HepG2 (cell line): ENCODE results near the gene COG8. TPM values are rescaled to one million over a fixed set of nuclear protein-coding genes. Genes with fewer than 3 reads are reported as not detected.

Source experiments
- ADNP ChIP-seq: sonication (generic); formaldehyde crosslinking; IDR thresholded peaks from 2 replicates; pipeline ENCODE4 v1.4.0; 2020; ENCODE audit warnings: missing genetic modification reagents
- EED ChIP-seq: sonication (generic); formaldehyde crosslinking; IDR thresholded peaks from 2 replicates; pipeline ENCODE4 v1.5.0; 2020; ENCODE audit warnings: mild to moderate bottlenecking, missing genetic modification reagents
- ERF ChIP-seq: IDR thresholded peaks from 2 replicates; pipeline ENCODE4 v1.6.1; 2018; ENCODE audit warnings: missing biosample characterization, missing genetic modification reagents
- FIP1L1 ChIP-seq: fragments of 200-400 bp; formaldehyde crosslinking; IDR thresholded peaks from 2 replicates; pipeline ENCODE4 v1.6.1; 2018; ENCODE audit warnings: low read depth, mild to moderate bottlenecking, low read length, moderate library complexity, borderline replicate concordance; ENCODE audit not compliant: insufficient read depth
- MTERF4 ChIP-seq: sonication (generic); formaldehyde crosslinking; IDR thresholded peaks from 2 replicates; pipeline ENCODE4 v1.8.0; 2023; ENCODE audit warnings: mild to moderate bottlenecking, missing genetic modification reagents
- MTF2 ChIP-seq: sonication (generic); formaldehyde crosslinking; IDR thresholded peaks from 2 replicates; pipeline ENCODE4 v1.5.0; 2020; ENCODE audit warnings: missing genetic modification reagents, borderline replicate concordance
- PBX3 ChIP-seq: sonication (generic); formaldehyde crosslinking; IDR thresholded peaks from 2 replicates; pipeline ENCODE4 v1.8.1; 2023; ENCODE audit warnings: missing genetic modification reagents, inconsistent platforms, borderline replicate concordance
- SAP130 ChIP-seq: IDR thresholded peaks from 2 replicates; pipeline ENCODE4 v1.6.1; 2016; ENCODE audit warnings: low read depth
- SOX13 ChIP-seq, 3 experiments: fragments of 450-650 bp in 1 of 3; sonication (generic) in 1 of 3; formaldehyde crosslinking in 1 of 3; IDR thresholded peaks in 2 of 3; conservative IDR thresholded peaks in 1 of 3; 2 replicates each; pipeline versions ENCODE4 v1.5.0 to v1.6.1; 2016 to 2020; ENCODE audit warnings: antibody characterized with exemption in 1 of 3, mild to moderate bottlenecking in 1 of 3, missing compliant biosample characterization in 1 of 3, missing genetic modification reagents in 1 of 3, moderate library complexity in 1 of 3
- SRSF9 ChIP-seq: fragments of 200-400 bp; formaldehyde crosslinking; IDR thresholded peaks from 2 replicates; pipeline ENCODE4 v1.6.1; 2018; ENCODE audit warnings: borderline replicate concordance, mild to moderate bottlenecking, low read depth, low read length; ENCODE audit not compliant: insufficient read depth, poor library complexity, severe bottlenecking
- ZBTB42 ChIP-seq: sonication (generic); formaldehyde crosslinking; IDR thresholded peaks from 2 replicates; pipeline ENCODE4 v1.5.0; 2020; ENCODE audit warnings: mild to moderate bottlenecking, missing genetic modification reagents
- ZNF101 ChIP-seq: sonication (generic); formaldehyde crosslinking; IDR thresholded peaks from 2 replicates; pipeline ENCODE4 v1.4.0; 2020; ENCODE audit warnings: mild to moderate bottlenecking, low read depth, missing genetic modification reagents, borderline replicate concordance
- ZNF253 ChIP-seq: sonication (generic); formaldehyde crosslinking; IDR thresholded peaks from 2 replicates; pipeline ENCODE4 v1.8.0; 2022; ENCODE audit warnings: mild to moderate bottlenecking, missing genetic modification reagents, borderline replicate concordance
- ZNF503 ChIP-seq: sonication (generic); formaldehyde crosslinking; IDR thresholded peaks from 2 replicates; pipeline ENCODE4 v1.4.0; 2020; ENCODE audit warnings: missing genetic modification reagents
- ZNF609 ChIP-seq: sonication (generic); formaldehyde crosslinking; IDR thresholded peaks from 2 replicates; pipeline ENCODE4 v1.4.0; 2020; ENCODE audit warnings: mild to moderate bottlenecking, missing genetic modification reagents, borderline replicate concordance
- ZSCAN5A ChIP-seq: sonication (generic); formaldehyde crosslinking; IDR thresholded peaks from 2 replicates; pipeline ENCODE4 v1.8.0; 2022; ENCODE audit warnings: mild to moderate bottlenecking, missing genetic modification reagents, borderline replicate concordance
- polyA plus RNA-seq, 8 experiments: library from polyadenylated mRNA; depleted of rRNA in 3 of 8; stranded (reverse) in 7 of 8; unstranded in 1 of 8; fragments of >200 nt; fragmentation: Illumina TruSeq in 4 of 8; extraction: Trizol in 4 of 8; gene quantifications; 2 replicates each; pipeline versions ENCODE4 v1.2.1 to v1.2.3, GENCODE V29; 2011 to 2016; ENCODE audit warnings: low read depth in 4 of 8, missing spikeins in 1 of 8, mixed read lengths in 1 of 8; ENCODE audit not compliant: insufficient read depth in 1 of 8
- total RNA-seq, 5 experiments: library from RNA; depleted of rRNA; stranded (reverse); fragments of >200 nt; fragmentation: Illumina TruSeq; extraction: Trizol; gene quantifications; 2 replicates each; pipeline ENCODE4 v1.2.3, GENCODE V29; 2016; ENCODE audit warnings: low read depth in 1 of 5

Gene COG8
- total and polyA plus RNA-seq, 2 of the 13 experiments (the other 11 are each of a cell fraction or from before 2014, with no cell fraction given): 45.5 to 52.1 TPM

GRCh38 chr16:69350536-69351133 lies 11.3 kb upstream of the COG8 start (continued):
- TF ChIP-seq MTERF4 (CRISPR knock-in tag) (no peak), FIP1L1 (no peak), ERF (CRISPR knock-in tag) (no peak; the same call in 1 of the 2 replicates), ADNP (CRISPR knock-in tag) (0 out of 2 replicates have a peak, but pooled peaks have one; percentile 13), ZNF253 (CRISPR knock-in tag) (no peak), ZNF503 (peak; percentile 61; the same call in 1 of the 2 replicates), ZNF609 (CRISPR knock-in tag) (peak; percentile 62; the same call in 1 of the 2 replicates), ZBTB42 (no peak), SOX13 (IDR thresholded peaks at IDR 0.05) (no peak), SOX13 (CRISPR knock-in tag; conservative IDR thresholded peaks at IDR 0.05 in 1 of 2, IDR thresholded peaks at IDR 0.05 in 1 of 2) (peak in 1 of 2 experiments; percentile 63; a peak in 2 of 4 replicates), ZNF101 (no peak), ZSCAN5A (CRISPR knock-in tag) (no peak), MTF2 (CRISPR knock-in tag) (no peak), SRSF9 (no peak), SAP130 (CRISPR knock-in tag) (no peak), EED (no peak), PBX3 (CRISPR knock-in tag) (no peak)
